ENCODE results near the gene KRT83.

GRCh38 chr12:52333321-52333720, 12.1 kb upstream of the KRT83 start:
- no peak for TF ChIP-seq EZH2 (IDR thresholded peaks at IDR 0.05; ENCODE audit: low read length, missing control alignments)
- TF ChIP-seq CTCF (conservative IDR thresholded peaks at IDR 0.05 in 1 of 2, IDR thresholded peaks at IDR 0.05 in 1 of 2; ENCODE audit: low read depth in 1 of 2, low read length in 2 of 2) = no peak

All from fibroblast of lung (primary cell).